ENCODE data around the gene IFT80.
"Not testable (repeated sequence)": the region's sequence is repeated elsewhere in the genome, so short reads cannot be mapped to it uniquely, and the experiment has no call there.

IFT80 gene

DNA sequence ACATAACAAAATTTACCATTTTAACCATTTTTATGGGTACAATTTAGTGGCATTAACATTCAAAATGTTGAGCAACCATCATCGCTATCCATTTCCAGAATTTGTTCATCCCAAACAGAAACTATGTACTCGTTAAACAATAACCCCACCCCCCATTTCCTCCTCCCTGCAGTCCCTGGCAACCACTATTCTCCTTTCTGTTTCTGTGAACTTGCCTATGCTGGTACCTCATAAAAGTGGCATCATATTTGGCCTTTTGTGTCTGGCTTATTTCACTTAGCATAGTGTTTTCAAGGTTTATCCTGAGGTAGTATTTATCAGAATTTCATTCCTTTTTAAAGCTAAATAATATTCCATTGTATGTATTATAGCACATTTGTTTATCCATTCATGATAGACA lies 141.4 kb downstream of the IFT80 start:
- no peak for DNase-seq

DNA sequence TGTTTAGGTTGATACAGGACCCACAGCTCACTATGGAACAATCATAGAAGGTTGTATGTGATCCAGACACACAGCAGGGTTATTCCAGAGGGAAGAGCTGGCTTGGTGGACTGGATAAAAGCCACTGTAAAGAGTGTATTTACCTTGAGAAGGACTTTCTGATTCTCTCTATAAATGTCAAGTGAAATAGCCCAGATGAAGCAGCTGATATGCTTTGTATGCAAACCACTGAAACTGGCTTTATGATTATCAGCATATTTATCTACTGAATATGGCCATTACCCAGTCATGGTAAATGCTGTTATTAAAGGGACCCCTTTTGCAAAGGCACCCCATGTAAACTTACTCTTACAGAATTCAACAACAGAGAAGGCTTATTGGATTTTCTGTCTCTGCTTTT lies 145.7 kb downstream of the IFT80 start:
- no peak for DNase-seq

DNA sequence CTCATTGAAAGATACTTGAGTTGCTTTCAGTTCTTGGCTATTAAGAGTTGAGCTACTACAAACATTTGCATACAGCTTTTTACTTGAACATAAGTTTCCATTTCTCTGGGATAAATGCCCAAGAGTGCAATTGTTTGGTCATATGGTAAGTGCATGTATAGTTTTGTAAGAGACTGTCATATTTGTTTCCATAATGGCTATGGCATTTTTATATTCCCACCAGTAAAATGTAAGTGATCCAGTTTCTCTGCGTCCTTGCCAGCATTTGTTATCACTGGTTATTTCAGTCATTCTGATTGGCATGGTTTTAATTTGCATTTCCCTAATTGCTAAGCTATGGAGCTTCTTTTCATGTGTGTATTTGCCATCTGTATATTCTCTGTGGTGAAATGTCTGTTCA lies 151.3 kb downstream of the IFT80 start:
- no peak for DNase-seq

DNA sequence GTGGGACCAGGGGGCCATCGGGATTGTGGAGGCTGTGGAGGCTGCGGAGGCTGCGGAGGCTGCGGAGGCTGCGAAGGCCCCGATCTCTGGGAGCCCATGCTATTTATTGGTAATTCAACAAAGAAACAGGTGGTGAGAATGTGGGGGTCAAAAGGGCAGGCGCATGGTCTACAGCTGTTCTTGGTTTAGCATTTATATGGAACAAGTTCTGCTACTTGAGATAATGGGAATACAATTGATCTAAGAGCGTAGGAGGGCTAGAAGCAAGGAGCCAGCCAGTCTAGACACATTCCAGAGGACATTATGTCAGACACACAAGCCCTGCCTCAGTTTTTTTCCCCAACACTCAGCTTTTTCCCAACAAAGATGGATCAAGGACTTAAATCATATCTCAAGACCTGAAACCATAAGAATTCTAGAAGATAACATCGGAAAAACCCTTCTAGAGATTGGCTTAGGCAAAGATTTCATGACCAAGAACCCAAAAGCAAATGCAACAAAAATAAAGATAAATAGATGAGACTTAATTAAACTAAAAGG lies 153.7 kb downstream of the IFT80 start:
- no peak for DNase-seq

DNA sequence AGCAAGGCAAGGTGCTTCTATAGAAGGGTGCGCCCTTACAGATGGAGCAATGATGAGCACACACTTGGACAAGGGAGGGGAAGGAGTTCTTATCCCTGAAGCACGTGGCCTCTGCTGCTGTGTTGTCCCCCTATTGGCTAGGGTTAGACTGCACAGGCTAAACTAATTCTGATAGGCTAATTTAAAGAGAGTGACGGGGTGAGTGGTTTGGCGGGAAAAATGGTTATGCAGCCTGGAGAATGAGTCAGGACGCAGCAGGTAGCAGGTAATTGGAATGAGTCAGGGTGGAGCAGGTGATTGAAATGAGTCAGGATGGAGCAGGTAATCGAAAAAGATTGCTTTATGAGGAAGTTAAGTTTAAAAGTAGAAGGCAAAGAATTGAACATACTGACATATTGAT lies 158.3 kb downstream of the IFT80 start:
- DNase-seq: not testable (repeated sequence)

DNA sequence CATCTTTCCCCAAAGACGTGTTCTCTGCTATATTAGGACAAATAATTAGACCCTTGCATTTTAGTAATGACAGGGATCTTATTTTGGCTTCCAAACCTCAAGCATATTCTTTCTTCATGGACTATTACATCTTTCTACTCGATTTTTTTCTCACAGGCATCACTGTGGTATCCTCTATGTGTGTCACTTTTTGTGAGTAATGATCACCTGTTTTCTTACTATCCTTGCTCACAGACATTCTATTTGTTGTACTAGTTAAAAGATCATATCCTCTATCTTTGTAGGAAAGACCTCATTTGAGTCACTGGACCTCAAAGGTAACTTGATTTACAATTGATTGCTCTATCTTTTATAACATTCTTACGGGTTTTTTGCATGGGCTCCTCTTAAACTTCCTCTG lies 167.0 kb downstream of the IFT80 start:
- DNase-seq: no peak

DNA sequence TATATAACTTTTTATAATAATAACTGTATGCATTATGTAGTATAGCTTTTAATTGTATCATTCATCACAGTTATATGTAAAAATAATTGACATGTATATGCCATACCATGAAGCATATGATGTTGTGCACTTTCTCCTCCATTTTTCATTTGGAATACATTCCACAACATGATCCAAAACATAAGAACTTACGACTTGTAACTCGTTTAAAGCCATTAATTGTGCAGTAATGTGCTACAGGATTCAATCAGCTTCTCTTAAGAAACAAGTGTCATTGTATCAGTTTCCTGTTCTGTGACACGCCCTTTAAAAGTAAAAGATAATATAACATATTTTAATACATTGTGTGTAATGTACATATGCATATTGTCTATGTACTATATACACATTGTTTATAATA lies 171.6 kb downstream of the IFT80 start:
- DNase-seq: no peak

DNA sequence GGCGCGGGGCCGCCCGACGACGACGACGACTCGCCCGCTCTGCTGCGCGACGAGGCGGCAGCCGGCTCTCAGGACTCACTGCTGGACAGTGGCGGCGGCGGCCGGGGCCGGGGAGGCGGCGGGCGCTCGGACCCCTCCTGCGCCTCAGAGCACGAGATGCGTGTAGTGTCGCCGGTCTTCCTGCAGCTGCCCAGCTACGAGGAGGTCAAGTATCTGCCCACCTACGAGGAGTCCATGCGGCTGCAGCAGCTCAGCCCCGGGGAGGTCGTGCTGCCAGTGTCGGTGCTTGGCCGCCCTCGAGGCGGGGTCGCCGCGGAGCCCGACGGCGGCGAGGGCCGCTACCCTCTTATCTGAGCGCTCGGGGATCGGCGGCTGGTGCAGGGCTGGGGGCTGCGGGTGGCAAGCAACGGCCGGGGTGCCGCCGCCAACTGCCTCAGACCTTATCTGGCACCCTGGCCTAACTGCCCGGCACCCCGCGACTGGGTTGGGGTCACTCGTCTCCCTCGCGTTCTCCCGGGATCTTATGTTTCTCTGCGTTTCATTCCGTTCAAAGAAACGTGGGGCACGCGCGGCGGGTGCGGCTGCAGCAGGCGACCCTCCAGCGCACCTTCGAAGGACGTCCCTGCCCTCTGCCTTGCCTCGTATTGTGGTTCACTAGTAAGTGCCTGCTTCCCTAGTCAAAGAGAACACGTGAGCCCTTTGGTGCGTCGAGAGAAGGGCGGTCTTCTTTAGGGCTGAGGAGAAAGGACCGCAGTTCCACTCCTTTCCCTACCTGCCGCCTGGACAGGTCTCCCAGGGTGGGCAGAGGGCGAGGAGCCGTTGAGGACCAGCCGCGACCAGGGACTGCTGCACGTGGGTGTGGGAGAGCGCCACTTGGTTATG lies 172.8 kb downstream of the IFT80 start:
- no peak for DNase-seq

DNA sequence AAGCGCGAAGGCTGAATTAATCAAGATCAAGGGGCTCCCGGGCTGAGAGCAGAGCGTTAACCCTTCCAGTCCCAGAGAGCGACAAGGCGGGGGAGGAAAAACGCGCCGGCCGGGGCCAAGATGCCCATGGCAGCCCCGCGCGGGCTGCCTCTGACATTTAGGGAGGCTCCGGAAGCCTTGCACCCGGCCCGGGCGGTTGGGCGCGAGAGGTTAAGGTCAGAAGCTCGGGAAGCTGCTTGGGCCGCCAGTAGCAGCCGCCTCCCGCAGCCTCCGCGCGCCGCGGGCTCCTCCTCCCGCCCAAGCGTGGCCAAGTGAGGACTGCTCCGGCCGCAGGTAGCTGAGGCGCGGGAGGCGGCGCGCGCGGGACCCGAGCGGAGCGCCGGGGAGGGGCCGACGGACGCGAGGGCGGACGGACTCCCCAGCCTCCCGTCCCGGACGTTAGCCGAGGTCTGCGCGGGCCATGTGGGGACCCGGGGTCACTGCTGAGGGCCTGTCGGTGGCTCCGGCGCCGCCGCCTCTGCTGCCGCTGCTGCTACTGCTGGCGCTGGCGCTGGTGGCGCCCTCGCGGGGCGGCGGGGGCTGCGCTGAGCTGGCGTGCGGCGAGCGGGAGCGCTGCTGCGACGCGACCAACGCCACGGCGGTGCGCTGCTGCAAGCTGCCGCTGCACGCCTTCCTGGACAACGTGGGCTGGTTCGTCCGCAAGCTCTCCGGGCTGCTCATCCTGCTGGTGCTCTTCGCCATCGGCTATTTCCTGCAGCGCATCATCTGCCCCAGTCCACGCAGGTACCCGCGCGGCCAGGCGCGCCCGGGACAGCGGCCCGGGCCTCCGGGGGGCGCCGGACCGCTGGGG lies 173.6 kb downstream of the IFT80 start, which contains the start of gene C3orf80:
C3orf80 (plus strand) TSS at position 247 of the 850 bp plus-strand sequence; CDS start at position 461, 214 bp downstream.
- peak; percentile 71 for DNase-seq

DNA sequence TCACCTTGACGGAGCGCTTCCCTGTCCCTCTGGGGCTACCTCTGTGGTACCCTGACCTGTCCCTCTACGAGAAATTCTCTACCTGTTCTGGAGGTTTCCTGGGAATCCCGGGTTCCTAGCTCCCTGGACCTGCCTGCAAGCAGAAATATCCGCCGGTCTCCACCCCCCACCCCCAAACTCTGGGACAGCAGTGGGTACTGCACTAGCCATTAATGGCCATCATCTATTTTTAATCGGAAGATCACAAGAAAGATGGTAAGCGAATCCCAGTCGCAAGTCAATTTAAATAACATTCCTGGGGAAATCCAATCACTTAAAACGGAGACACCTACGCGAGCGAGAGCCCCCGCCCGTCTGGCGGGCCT lies 174.2 kb downstream of the IFT80 start:
- DNase-seq: no peak

DNA sequence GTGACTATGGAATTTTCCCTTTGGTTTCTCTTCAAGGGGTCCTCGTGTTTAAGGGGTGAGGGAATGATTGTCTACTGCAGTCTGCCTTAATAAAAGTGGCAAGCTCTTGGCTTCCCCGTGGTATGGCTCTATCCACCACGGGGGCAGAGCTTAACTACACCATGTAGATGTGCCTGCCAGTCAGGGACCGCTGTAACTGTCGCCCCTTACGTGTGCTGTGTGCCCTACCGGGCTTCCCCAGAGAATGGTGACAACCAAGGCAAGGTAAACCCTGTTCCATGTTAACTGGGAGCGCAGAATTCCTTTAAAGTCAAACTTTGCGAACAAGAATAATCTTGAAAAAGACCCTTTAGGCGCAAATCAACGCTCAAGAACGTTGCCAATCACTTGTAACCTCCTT lies 174.8 kb downstream of the IFT80 start:
- no peak for DNase-seq

DNA sequence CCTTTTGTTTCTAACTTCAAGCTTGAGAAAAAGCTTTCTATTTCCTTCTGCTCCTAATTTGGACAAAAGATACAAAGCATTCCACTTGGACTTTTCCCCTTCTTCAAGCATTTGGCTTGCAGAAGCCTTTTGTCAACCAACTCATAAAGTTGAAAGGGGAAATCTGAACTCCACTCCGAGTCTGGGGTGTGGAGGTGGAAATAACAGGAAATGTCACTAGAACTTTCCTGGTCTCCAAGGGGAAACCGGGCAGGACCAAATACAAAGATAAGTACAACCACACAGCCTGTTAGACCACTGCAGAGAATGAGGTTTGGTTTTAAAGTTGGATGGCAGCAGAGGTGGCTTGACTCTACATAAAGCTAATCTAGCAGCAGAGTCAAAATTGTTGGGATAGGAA lies 178.0 kb downstream of the IFT80 start:
- DNase-seq: no peak

DNA sequence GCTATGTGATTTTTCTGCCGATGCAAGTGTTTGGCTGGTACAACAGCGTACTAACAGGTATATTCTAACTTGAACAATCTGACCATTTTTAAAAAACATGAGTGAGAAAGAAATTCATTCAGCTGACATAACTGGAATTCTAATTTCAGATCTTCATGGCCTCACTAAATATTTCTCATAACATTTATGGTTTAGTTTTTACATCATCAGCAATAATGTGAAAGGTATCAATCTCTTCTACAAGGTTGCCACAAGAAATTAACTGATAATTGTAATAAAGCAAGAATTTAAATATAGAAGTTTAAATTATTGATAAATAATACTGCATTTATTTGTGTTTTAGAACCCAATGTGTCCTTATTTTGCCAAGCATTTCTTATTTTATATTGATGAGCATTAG lies 179.0 kb downstream of the IFT80 start:
- DNase-seq: no peak

DNA sequence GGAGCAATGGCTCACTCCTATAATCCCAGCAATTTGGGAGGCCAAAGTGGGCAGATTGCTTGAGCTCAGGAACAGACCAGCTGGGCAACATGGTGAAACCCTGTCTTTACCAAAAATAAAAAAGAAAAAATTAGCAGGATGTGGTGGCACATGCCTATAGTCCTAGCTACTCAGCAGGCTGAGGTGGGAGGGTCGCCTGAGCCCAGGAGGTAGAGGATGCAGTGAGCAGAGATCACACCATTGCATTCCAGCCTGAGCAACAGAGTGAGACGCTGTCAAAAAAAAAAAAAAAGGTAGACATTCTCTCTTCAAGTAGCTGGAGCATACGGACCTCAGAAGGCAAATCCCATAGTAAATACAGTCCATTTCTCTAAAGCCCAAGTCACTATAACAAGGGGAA lies 180.9 kb downstream of the IFT80 start:
- DNase-seq: no peak

DNA sequence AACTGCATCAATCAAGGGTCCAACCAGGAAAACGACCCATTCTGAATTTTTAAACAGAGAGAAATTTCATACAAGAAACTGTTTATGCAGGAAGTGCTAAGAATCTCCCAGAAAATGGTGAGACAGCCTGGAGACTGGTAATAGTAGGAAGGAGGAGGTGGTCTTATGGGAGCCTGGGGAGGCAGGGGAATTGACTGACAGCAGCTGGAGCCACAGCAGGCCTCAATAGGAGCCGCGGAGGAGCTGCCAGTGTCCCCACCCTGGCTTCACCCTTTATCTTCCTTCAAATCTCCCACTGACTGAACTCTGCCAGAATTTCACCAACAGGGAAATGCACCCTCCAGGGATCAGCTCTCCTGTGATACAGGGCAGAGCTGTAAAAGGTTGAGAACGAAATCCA lies 181.3 kb downstream of the IFT80 start:
- no peak for DNase-seq

DNA sequence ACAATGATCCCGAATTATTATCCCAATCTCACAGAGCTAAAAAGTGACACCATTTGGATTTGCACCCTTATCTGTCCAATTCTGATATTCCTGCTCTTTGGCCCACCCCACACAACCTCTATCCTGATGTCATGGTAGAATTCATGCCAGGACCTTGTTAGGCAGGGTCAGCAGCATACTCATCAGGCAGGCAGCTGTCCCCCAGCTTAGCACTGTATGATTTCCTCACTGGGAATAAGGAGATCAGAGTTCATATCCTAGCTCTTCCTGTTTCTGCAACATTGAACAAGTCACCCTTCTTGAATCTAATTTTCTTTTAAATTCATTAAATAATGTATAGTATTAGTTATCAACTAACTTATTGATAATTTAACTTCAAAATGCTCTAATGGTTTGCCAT lies 185.8 kb downstream of the IFT80 start:
- no peak for DNase-seq

DNA sequence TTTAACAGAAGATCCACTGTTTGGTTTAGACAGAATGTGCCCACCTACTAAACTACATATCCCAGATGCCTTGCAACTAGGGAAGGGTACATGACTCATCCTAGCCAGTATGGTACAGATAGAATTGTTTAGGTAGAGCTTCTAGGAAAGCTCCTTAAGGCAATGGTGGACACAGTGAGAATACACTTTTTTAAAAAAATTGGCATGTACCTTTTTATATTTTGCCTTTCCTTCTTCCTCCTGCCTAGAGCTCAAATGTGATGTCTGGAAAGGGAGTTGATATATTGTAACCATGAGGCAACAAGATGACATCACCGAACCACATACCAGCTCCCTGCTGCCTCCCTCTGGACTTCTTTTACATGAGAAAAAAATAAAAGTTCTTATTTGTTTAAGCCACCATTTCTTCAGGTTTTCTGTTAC lies 188.2 kb downstream of the IFT80 start:
- DNase-seq: no peak

DNA sequence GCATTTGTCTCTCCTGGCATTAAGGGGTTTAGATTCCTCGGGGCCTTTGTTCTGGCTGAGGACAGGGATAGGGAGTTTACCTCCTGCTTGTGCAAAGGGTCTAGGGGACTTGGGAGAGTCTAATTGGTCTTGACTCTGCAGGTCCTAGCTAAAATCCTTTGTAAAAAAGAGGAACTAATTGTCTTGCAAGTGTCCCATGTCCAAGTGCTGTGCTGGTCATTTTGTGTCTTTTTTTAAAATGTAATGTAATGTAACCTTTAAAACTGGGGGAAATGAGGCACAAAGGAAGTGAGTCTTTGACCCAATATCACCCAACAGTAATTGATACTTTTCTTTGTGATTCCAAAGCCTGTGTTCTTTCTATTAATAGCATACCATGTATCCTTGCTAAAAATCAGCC lies 188.7 kb downstream of the IFT80 start:
- no peak for DNase-seq
